Esophagus squamous epithelium (tissue), 5 donors: ENCODE measurements around the gene ZMAT5. TPM values are rescaled to one million over a fixed set of nuclear protein-coding genes. Genes with fewer than 3 reads are reported as not detected.

Experiments used
- DNase-seq: peaks from one replicate; lab custom pipeline; 2025; lab: John Stamatoyannopoulos, UW
- H3K27ac ChIP-seq, 4 donors: fragments of 200-600 bp; sonication (generic); one replicate each; pipeline ENCODE4 v1.5.1; 2016 to 2019; ENCODE audit warnings: mild to moderate bottlenecking in 1 of 4
- H3K27me3 ChIP-seq, 4 donors: fragments of 200-600 bp; sonication (generic); 1 replicate in 3 of 4; 2 replicates in 1 of 4; pipeline versions ENCODE4 v1.5.1 to v1.6.0; 2017 to 2021; ENCODE audit warnings: antibody characterized with exemption in 1 of 4
- H3K36me3 ChIP-seq, 3 donors: fragments of 200-600 bp; sonication (generic); one replicate each; pipeline ENCODE4 v1.5.1; 2016 to 2019
- H3K4me1 ChIP-seq, 3 donors: fragments of 200-600 bp; sonication (generic); one replicate each; pipeline ENCODE4 v1.5.1; 2017 to 2019
- H3K4me3 ChIP-seq, 4 donors: fragments of 200-600 bp; sonication (generic); 1 replicate in 3 of 4; 2 replicates in 1 of 4; pipeline ENCODE4 v1.5.1; 2016 to 2019; ENCODE audit warnings: mild to moderate bottlenecking in 2 of 4, moderate library complexity in 1 of 4
- H3K9me3 ChIP-seq, 3 donors: fragments of 200-600 bp; sonication (generic); one replicate each; pipeline ENCODE4 v1.5.1; 2016 to 2019
- POLR2A ChIP-seq, 4 donors: fragments of 450-650 bp; IDR thresholded peaks; one replicate each; pipeline ENCODE4 v1.6.1; 2017; ENCODE audit warnings: antibody characterized with exemption in 4 of 4, mild to moderate bottlenecking in 4 of 4, moderate library complexity in 3 of 4
- WGBS, 2 donors: methylation state at CpG; one replicate each; pipeline ENCODE4 v1.1.5; 2018; 5-methylcytosine and 5-hydroxymethylcytosine counted together
- intact Hi-C: fragments of 100-400 bp; cut with DNase I; formaldehyde crosslinking; loops from one replicate; pipeline ENCODE4 v1.15.0; 2022
- total RNA-seq, 4 donors: library from RNA; depleted of rRNA; stranded (reverse); fragments of >200 nt; gene quantifications; one replicate each; pipeline ENCODE4 v1.1.0, GENCODE V29; 2016
- TF ChIP-seq, protein P1 (sequence below), 6 experiments: fragments of 450-650 bp in 4 of 6; fragments of 200-600 bp in 2 of 6; sonication (generic) in 2 of 6; IDR thresholded peaks; one replicate each; pipeline ENCODE4 v1.5.1; 2016 to 2019; ENCODE audit warnings: antibody characterized with exemption in 6 of 6, mild to moderate bottlenecking in 4 of 6, moderate library complexity in 4 of 6
- donor health status: DM: yes; HTN: yes; CAD: no.

ZMAT5 gene
- total RNA-seq, 4 donors from 2014 or later, result 10.1 to 43.8 (median 18.1) TPM

DNA sequence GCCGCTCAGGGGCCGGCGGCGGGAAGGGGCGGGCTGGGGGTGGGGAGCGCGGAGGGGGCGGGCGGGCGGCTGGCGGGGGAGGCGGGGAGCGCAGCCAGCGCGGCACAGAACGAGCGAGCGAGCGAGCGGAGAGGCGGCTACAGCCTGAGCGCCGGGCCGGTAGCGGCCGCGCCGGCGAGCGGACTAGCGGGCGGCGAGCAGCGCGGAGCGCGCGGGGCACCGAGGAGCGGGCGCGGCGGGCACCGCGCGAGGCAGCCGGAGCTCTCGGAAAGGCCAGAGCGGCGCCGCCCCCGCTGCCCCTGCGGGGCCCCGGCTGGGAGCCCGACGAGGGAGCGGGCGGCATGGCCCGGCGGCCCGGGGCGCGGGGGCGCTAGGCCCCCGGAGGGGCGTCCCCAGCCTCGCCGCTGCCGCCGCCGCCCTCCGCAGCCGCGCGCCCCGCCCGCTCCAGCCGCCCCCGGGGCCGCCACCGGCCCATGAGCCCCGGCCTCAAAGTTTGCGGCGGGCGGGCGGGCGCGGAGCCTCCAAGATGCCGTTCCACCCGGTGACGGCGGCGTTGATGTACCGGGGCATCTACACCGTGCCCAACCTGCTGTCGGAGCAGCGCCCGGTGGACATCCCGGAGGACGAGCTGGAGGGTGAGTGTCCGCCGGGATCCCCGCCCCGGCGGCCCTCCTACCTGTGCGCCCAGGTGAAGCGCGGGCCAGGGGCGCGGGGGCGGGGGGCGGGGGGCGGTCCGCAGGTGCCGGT, 46.7 kb downstream of the ZMAT5 start, which contains the start of gene CABP7:
Gene CABP7 (plus strand): TSS at position 105 of the 747 bp plus-strand sequence. CDS start 422 bp downstream, at position 527.
- H3K27me3 ChIP-seq, result peaks cover 10 to 98% (median 15%) of the 10 kb centered on the region in 4 donors
- 0% methylated on average over 4 of the region's 115 CpGs; no CpG with 5 or more reads in 1 of the 2 donors for WGBS, 2 donors
- no peak for DNase-seq

DNA sequence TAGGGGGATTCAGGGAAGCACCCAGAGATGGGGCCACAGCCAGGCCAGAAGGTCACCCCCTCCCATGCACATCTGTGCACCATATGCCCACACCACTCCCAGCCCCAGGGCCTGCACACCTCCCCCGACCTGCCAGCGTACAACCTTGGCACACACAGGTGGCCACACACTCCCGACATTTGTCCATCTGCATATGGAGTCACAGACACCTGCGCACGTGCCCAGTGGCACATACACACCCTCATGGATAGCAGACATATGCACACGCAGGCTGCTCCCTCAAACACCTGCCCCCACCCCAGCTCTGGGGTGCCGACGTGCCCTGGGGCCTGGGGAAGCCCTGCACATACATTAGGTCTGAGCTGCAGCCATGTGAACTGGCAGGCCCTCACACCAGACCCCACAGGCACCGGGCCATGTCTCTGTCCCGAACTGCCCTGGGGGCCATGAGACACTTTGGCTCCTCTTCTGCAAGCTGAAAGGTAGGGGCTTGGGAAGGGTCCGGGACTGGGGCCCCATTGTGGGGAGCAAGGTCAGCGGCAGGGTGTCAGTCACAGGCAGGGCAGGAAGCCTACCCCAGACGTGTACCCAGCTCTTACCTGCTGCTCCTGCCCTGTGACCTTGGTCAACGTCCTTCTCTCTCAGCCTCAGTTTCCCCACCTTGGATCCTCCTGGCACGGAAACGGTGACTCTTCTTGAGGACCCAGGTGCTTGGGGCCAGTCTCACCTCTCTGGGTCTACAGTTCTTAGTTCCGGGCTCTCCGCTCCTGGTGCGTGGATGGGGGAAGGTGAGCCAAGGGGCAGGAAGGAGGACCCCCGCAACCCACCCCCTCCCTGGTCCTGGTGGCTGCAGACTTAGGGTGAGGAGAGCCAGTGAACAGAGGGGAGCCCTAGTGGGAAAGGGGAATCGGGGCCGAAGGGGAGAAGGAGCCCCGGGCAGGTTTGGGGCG, 47.6 kb downstream of the ZMAT5 start:
- Histone ChIP-seq H3K4me1 (peaks cover 3 to 16% (median 15%) of the 10 kb centered on the region in 3 donors), H3K36me3 (no peaks in the 10 kb centered on the region), H3K4me3 (peak overlapping the region in 2 of 4 donors; percentile 18 to 54), H3K27me3 (peaks cover 10 to 99% (median 15%) of the 10 kb centered on the region in 4 donors), H3K27ac (no peak overlapping the region), H3K9me3 (no peaks in the 10 kb centered on the region)
- WGBS, 2 donors, result 25 to 42% methylated on average over 4 to 9 of the region's 24 CpGs
- TF ChIP-seq POLR2A (IDR thresholded peaks at IDR 0.05), result no peak
- TF ChIP-seq, protein P1, sequence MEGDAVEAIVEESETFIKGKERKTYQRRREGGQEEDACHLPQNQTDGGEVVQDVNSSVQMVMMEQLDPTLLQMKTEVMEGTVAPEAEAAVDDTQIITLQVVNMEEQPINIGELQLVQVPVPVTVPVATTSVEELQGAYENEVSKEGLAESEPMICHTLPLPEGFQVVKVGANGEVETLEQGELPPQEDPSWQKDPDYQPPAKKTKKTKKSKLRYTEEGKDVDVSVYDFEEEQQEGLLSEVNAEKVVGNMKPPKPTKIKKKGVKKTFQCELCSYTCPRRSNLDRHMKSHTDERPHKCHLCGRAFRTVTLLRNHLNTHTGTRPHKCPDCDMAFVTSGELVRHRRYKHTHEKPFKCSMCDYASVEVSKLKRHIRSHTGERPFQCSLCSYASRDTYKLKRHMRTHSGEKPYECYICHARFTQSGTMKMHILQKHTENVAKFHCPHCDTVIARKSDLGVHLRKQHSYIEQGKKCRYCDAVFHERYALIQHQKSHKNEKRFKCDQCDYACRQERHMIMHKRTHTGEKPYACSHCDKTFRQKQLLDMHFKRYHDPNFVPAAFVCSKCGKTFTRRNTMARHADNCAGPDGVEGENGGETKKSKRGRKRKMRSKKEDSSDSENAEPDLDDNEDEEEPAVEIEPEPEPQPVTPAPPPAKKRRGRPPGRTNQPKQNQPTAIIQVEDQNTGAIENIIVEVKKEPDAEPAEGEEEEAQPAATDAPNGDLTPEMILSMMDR (IDR thresholded peaks at IDR 0.05), result no peak
- intact Hi-C loops, result no loop called here
- DNase-seq, result no peak

More for the DNA sequence above, 46.7 kb downstream of the ZMAT5 start, which contains the start of gene CABP7:
- Histone ChIP-seq H3K27ac (no peak within 1 kb of the TSS), H3K4me1 (peaks cover 3 to 16% (median 15%) of the 10 kb centered on the region in 3 donors), H3K36me3 (no peaks in the 10 kb centered on the region), H3K4me3 (peak within 1 kb of the TSS in 2 of 4 donors; percentile 27 to 54), H3K9me3 (no peaks in the 10 kb centered on the region)
- intact Hi-C loops, result no loop called here
- TF ChIP-seq, protein P1 (IDR thresholded peaks at IDR 0.05), result no peak
- TF ChIP-seq POLR2A (IDR thresholded peaks at IDR 0.05), result no peak

DNA sequence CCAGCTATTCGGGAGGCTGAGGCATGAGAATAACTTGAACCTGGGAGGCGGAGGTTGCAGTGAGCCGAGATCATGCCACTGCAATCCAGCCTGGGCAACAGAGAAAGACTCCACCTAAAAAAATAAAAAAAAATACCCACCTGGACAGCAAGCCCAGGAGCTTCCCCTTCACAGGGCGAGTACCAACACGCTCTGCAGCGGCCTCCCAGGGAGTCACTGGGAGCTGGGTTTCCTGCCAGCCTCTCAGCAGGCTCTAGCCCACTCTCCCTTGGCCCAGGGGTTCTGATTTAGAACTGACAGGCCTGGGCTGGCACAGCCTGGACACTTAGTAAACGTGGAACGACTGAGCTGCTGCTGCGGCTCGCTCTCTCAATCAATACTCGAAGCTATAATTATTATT, 49.0 kb downstream of the ZMAT5 start:
- Histone ChIP-seq H3K27me3 (peaks cover 10 to 100% (median 15%) of the 10 kb centered on the region in 4 donors), H3K9me3 (no peaks in the 10 kb centered on the region), H3K4me1 (peaks cover 3 to 16% (median 15%) of the 10 kb centered on the region in 3 donors), H3K36me3 (no peaks in the 10 kb centered on the region), H3K4me3 (no peak overlapping the region), H3K27ac (no peak overlapping the region)
- WGBS, 2 donors, result 54 to 82% methylated on average over 8 to 11 of the region's 11 CpGs
- no peak for DNase-seq
- intact Hi-C loops, result no loop called here
- no peak for TF ChIP-seq POLR2A (IDR thresholded peaks at IDR 0.05)
- TF ChIP-seq, protein P1 (IDR thresholded peaks at IDR 0.05), result no peak

DNA sequence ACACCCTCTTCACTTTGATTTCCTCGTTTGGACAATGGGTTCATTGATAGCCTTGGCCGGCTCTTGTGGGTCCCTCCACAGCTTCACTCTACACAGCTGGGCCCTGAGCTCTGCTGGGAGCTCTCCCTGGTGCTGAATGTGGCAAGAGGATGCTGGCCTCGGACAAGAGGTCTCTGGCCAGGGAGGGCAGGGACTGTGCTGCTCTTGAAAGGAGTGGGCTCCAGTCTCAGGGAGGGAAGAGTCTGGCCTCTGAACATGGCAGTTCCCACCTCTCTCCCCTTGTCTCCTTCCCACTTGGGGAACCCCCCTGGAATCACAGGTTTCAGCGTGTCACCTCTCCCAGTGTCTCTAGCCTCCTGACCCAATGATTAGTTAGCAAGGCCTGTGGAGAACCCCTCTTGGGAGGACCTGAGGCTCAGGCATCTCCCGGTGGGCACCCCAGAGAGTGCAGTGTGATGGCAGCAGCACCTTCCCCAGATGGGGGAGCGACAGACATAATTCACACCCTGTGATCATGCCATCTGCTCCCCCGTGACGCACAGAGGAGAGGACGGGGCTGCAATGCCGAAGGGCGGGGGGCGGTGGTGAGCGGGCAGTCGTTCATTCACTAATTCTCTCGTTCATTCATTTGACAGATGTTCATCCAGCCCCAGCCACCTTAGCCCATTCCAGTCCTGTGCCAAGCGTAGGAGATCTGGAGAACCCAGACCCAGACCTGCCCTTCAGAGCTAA, 49.8 kb downstream of the ZMAT5 start:
- peaks cover 3 to 16% (median 15%) of the 10 kb centered on the region in 3 donors for H3K4me1 ChIP-seq
- H3K36me3 ChIP-seq, result no peaks in the 10 kb centered on the region
- H3K9me3 ChIP-seq, result no peaks in the 10 kb centered on the region
- H3K27me3 ChIP-seq, result peaks cover 10 to 99% (median 15%) of the 10 kb centered on the region in 4 donors
- H3K27ac ChIP-seq, result no peak overlapping the region
- H3K4me3 ChIP-seq, result no peak overlapping the region
- intact Hi-C loops, result no loop called here
- WGBS, 2 donors, result 51 to 70% methylated on average over 3 to 13 of the region's 16 CpGs
- TF ChIP-seq, protein P1 (IDR thresholded peaks at IDR 0.05), result no peak
- TF ChIP-seq POLR2A (IDR thresholded peaks at IDR 0.05), result no peak
- DNase-seq, result no peak
